ENCODE data around the gene HSPBAP1.
A peak's percentile ranks its signal among the peaks of the same experiment; 100 is the strongest.

Gene HSPBAP1, protein sequence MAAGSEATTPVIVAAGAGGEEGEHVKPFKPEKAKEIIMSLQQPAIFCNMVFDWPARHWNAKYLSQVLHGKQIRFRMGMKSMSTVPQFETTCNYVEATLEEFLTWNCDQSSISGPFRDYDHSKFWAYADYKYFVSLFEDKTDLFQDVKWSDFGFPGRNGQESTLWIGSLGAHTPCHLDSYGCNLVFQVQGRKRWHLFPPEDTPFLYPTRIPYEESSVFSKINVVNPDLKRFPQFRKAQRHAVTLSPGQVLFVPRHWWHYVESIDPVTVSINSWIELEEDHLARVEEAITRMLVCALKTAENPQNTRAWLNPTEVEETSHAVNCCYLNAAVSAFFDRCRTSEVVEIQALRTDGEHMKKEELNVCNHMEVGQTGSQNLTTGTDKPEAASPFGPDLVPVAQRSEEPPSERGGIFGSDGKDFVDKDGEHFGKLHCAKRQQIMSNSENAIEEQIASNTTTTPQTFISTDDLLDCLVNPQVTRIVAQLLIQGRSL
- 13.0 to 31.6 (median 15.5) reads per million in 9 experiments for total RNA-seq

DNA sequence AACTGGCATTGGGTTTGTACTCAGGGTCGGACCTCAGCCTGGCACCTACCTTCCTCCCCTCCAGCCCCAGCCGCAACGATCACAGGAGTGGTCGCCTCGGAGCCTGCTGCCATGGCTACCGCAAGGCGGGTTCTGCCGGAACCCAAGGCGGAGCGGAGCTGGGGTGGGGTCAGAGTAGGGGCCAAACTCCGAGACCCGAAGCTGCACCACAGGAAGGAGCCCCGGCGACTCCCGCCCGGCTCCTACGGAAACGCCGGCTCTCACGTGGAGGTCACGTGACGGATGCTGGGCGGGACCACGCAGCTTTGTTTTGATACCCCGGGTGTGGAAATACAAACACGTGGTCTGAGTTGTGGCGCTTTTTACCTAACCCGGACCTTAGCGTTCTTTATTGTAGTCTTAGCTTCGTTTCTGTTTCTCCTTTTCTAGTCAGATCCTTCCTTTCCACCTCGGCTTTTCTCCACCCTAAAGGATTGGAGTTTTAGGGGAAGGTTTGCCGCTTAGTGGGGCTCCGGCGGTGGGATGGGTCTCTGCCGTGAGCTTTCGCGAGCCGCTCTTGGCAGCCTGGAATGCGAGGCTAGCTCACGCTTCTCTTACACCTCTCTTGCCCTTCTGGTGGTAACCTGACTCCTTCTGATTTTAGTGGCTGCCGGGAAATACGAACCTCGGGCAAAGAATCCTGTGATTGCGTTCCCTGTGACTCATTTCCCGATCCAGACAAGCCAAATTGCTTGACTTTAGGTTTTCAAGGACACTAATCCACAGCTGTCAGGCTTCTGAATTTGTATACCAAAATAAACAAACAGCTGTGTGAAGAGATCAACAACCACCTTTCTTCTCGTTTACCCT lies at the start of gene HSPBAP1:
Gene HSPBAP1, minus strand, starts transcription at position 264 of the 849 bp plus-strand sequence. Its CDS starts 151 bp downstream, at position 113.
- Mint-ChIP-seq H3K27me3 (no peaks in the 10 kb centered on the region), H3K4me1 (ENCODE audit: low read depth in 2 of 2) (peaks cover 22 to 33% of the 10 kb centered on the region in 2 donors), H3K27ac (peak within 1 kb of the TSS; percentile 94 to 95), H3K4me3 (peak within 1 kb of the TSS; percentile 87 to 88), H3K36me3 (ENCODE audit: insufficient read depth) (peaks cover 12% of the 10 kb centered on the region), H3K9me3 (no peaks in the 10 kb centered on the region)
- ATAC-seq (replicated peaks) (peak; percentile 76), DNase-seq (peak; percentile 87 to 88 (median 88))

DNA sequence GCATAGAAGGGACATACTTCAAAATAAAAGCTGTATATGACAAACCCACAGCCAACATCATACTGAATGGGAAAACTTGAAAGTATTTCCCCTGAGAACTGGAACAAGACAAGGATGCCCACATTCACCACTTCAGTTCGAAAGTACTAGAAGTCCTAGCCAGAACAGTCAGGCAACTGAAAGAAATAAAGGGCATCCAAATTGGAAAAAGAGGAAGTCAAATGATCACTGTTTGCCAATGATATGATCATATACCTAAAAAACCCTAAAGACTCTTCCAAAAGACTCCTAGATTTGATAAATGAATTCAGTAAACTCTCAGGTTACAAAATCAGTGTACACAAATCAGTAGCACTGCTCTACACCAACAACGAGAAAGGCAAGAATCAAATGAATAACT lies 42.0 kb upstream of the HSPBAP1 start:
- H3K4me1 Mint-ChIP-seq (ENCODE audit: low read depth in 2 of 2): no peaks in the 10 kb centered on the region
- no peak overlapping the region for H3K4me3 Mint-ChIP-seq
- peaks cover 0 to 1% of the 10 kb centered on the region in 2 donors for H3K9me3 Mint-ChIP-seq

DNA sequence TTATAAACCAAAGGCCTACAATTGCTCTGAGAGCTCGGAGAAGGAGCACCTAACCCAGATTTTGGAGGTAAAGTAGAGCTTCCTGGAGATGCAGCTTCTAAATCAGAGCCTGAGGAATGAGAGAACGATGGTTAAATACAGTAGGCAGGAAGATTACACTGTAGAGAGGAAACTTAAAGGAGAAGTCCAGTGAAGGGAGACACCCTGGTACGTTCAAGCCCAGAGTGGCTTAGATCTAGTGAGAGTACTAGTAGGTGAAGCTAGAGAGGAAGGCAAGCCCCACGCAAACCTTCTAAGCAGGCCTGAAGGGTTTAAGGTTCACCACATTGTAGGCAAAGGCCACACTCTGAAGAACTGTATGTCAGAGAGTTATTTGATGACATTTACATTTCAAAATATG lies 34.6 kb upstream of the HSPBAP1 start:
- Mint-ChIP-seq H3K27ac (no peak overlapping the region), H3K27me3 (no peaks in the 10 kb centered on the region), H3K4me3 (no peak overlapping the region), H3K4me1 (ENCODE audit: low read depth in 2 of 2) (no peaks in the 10 kb centered on the region), H3K36me3 (ENCODE audit: insufficient read depth) (peaks cover 5% of the 10 kb centered on the region), H3K9me3 (no peaks in the 10 kb centered on the region)
- ATAC-seq (replicated peaks) (no peak), DNase-seq (no peak)

More for the DNA sequence above, 42.0 kb upstream of the HSPBAP1 start:
- ATAC-seq (replicated peaks) (no peak), DNase-seq (no peak)
- Mint-ChIP-seq H3K27ac (no peak overlapping the region), H3K27me3 (no peaks in the 10 kb centered on the region), H3K36me3 (ENCODE audit: insufficient read depth) (peaks cover 9% of the 10 kb centered on the region)

DNA sequence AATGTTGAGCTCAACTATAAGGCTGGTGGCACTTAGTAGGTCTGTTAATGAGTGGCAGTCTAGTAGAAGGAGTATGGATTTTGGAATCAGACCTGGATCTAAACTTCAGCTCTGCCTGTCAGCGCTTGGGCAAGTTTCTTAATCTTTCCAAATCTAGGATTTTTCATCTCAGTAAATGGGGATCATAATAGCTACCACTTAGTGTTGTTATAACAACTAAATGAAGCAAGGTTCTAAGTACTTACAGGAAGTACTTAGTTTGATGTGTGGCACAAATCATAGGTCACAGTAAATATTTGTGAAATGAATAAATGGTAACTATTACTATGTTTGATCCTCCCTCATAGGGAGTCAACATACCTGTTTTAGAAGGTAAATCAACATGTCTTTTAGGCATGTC lies 32.6 kb upstream of the HSPBAP1 start:
- H3K36me3 Mint-ChIP-seq (ENCODE audit: insufficient read depth): no peaks in the 10 kb centered on the region
- no peaks in the 10 kb centered on the region for H3K9me3 Mint-ChIP-seq
- H3K27me3 Mint-ChIP-seq: no peaks in the 10 kb centered on the region
- no peak overlapping the region for H3K4me3 Mint-ChIP-seq
- no peak for DNase-seq
- no peaks in the 10 kb centered on the region for H3K4me1 Mint-ChIP-seq (ENCODE audit: low read depth in 2 of 2)
- no peak overlapping the region for H3K27ac Mint-ChIP-seq
- no peak for ATAC-seq (replicated peaks)

DNA sequence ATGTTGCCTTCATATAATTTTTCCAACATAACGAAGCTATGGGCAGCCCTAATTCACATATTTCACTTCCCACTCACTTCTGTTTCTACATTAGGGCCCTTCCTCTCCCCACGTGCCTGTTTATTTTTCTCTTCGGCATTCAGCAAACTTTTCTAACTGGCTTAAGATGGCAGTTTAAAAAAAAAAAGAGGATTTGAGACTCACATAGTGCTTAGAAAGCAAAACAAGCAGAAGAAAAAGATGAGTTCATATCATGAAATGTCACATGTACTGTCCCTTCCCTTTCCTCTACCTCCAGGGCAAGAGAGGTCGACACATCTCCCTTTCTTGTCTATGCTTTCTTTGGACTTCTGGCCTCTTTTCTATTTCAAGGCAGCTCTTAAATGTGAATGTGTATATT lies 31.8 kb upstream of the HSPBAP1 start:
- Mint-ChIP-seq H3K27ac (no peak overlapping the region), H3K9me3 (no peaks in the 10 kb centered on the region), H3K27me3 (no peaks in the 10 kb centered on the region), H3K4me3 (no peak overlapping the region), H3K4me1 (ENCODE audit: low read depth in 2 of 2) (peaks cover 0 to 2% of the 10 kb centered on the region in 2 donors), H3K36me3 (ENCODE audit: insufficient read depth) (no peaks in the 10 kb centered on the region)
- no peak for ATAC-seq (replicated peaks)
- no peak for DNase-seq

DNA sequence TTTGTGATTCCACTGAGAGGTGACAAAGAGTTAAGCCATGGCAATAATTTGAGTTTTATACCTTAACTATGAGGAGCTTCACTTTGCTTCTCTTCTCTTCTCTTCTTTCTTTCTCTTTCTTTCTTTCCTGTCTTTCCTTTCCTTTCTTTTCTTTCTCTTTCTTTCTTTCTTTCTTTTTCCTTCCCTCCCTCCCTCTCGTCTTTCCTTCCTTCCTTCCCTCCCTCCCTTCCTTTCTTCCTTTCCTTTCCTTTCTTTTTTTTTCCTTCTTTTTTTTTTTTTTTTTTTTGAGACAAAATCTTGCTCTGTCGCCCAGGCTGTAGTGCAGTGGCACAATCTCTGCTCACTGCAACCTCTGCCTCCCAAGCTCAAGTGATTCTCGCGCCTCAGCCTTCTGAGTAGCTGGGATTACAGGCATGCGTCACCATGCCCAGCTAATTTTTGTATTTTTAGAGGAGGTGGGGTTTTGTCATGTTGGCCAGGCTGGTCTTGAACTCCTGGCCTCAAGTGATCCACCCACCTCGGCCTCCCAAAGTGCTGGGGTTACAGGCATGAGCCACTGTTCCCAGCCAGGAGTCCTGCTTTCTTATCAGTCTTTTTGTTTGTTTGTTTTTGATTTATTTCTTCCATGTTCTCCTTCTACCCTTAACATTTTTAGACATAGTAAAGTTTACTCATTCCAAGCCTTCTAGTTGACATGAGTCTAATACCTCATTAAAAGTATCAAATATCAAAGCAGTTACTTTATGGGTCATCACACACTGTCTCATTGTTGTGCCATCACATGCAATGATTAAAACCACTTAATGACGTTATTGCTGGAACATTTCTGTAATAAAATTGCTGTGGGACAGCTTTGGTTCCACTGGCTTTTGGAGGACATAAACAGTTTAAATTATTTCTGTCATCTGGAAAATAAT lies 31.1 kb upstream of the HSPBAP1 start:
- H3K36me3 Mint-ChIP-seq (ENCODE audit: insufficient read depth): no peaks in the 10 kb centered on the region
- ATAC-seq (replicated peaks): no peak
- H3K9me3 Mint-ChIP-seq: no peaks in the 10 kb centered on the region
- no peak for DNase-seq
- peaks cover 0 to 2% of the 10 kb centered on the region in 2 donors for H3K4me1 Mint-ChIP-seq (ENCODE audit: low read depth in 2 of 2)
- H3K27ac Mint-ChIP-seq: peak overlapping the region in 1 of 2 donors; percentile 26
- no peaks in the 10 kb centered on the region for H3K27me3 Mint-ChIP-seq
- no peak overlapping the region for H3K4me3 Mint-ChIP-seq

DNA sequence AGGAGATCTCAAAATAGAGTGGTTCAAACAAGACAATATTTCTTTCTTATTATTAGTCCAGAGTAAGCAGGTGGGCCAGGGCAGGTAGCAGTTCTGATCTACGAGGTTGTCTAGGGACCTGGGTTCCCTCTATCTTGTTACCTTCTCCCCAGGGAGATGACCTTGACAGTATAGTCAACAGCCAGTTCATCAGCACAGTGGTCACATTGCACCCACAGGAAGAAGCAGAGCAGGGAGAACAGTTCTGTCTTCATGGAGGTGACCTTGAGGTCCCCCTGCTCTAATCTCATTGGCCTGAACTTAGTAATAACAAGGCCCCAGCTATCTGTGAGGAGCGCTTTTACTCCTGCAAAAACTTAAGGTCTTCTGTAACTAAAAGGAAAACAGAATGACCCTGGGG lies 23.0 kb upstream of the HSPBAP1 start:
- no peaks in the 10 kb centered on the region for H3K9me3 Mint-ChIP-seq

DNA sequence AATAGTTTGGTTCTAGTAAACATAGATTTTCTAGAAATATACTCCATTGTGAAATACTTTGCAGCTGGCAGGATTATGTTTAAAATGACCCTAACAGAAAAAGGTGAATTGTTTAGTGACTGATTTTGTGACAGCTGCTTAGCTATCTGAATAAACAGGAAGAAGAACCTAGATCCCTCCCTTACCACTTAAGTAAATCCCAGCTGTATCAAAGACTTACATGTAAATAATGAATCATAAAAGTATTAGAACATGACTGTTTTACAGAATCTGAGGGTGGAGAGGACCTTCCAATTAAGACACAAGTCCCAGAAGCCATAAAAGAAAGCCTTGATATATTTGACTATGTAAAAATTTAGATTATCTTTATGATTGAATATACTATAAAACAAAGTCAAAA lies 17.1 kb upstream of the HSPBAP1 start:
- no peaks in the 10 kb centered on the region for H3K36me3 Mint-ChIP-seq (ENCODE audit: insufficient read depth)
- no peak overlapping the region for H3K4me3 Mint-ChIP-seq
- no peaks in the 10 kb centered on the region for H3K9me3 Mint-ChIP-seq
- ATAC-seq (replicated peaks): no peak
- no peak overlapping the region for H3K27ac Mint-ChIP-seq
- peaks cover 0 to 3% of the 10 kb centered on the region in 2 donors for H3K4me1 Mint-ChIP-seq (ENCODE audit: low read depth in 2 of 2)
- DNase-seq: no peak
- no peaks in the 10 kb centered on the region for H3K27me3 Mint-ChIP-seq

More for the DNA sequence above, 23.0 kb upstream of the HSPBAP1 start:
- Mint-ChIP-seq H3K36me3 (ENCODE audit: insufficient read depth) (no peaks in the 10 kb centered on the region), H3K4me3 (no peak overlapping the region), H3K27me3 (no peaks in the 10 kb centered on the region), H3K27ac (no peak overlapping the region), H3K4me1 (ENCODE audit: low read depth in 2 of 2) (peaks cover 2 to 5% of the 10 kb centered on the region in 2 donors)
- no peak for ATAC-seq (replicated peaks)
- DNase-seq: no peak

DNA sequence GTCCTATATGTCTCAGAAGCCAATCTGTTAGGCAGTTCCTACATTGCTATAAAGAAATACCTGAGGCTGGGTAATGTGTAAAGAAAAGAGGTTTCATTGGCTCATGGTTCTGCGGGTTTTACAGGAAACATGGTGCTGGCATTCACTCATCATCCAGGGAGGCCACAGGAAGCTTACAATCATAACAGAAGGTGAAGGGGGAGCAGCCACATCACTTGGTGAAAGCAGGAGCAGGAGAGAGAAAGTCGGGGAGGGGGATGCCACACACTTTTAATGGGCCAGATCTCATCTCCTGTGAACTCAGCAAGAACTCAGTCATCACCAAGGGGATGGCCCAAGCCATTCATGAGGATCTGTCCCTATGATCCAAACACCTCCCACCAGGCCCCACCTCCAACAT lies 10.3 kb upstream of the HSPBAP1 start:
- H3K36me3 Mint-ChIP-seq (ENCODE audit: insufficient read depth): no peaks in the 10 kb centered on the region
- no peaks in the 10 kb centered on the region for H3K9me3 Mint-ChIP-seq
- H3K27ac Mint-ChIP-seq: no peak overlapping the region
- ATAC-seq (replicated peaks) (no peak), DNase-seq (no peak)
- H3K4me3 Mint-ChIP-seq: no peak overlapping the region
- H3K27me3 Mint-ChIP-seq: no peaks in the 10 kb centered on the region
- H3K4me1 Mint-ChIP-seq (ENCODE audit: low read depth in 2 of 2): peaks cover 4 to 9% of the 10 kb centered on the region in 2 donors

DNA sequence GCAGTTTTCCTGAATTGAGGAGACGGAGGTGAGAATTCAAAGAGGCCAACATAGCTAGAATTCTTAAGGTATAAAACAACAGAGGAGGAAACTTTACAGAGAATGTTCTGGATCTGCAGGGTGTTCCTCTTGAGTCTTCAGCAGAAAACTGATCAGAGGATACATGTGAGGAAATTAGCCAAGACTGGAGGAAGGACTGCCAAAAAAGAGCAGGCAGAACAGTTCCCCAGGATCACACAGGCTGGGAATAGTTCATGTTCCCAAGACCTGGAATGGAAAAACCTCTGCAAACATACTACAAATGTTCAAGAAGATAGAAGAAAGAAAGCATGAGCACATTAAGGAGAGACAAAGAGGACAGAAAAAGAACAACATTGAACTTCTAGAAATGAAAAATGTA lies 8.7 kb upstream of the HSPBAP1 start:
- peaks cover 4 to 9% of the 10 kb centered on the region in 2 donors for H3K4me1 Mint-ChIP-seq (ENCODE audit: low read depth in 2 of 2)
- DNase-seq: no peak
- no peaks in the 10 kb centered on the region for H3K36me3 Mint-ChIP-seq (ENCODE audit: insufficient read depth)
- ATAC-seq (replicated peaks): no peak
- H3K9me3 Mint-ChIP-seq: no peaks in the 10 kb centered on the region
- H3K4me3 Mint-ChIP-seq: no peak overlapping the region
- no peak overlapping the region for H3K27ac Mint-ChIP-seq
- H3K27me3 Mint-ChIP-seq: no peaks in the 10 kb centered on the region

DNA sequence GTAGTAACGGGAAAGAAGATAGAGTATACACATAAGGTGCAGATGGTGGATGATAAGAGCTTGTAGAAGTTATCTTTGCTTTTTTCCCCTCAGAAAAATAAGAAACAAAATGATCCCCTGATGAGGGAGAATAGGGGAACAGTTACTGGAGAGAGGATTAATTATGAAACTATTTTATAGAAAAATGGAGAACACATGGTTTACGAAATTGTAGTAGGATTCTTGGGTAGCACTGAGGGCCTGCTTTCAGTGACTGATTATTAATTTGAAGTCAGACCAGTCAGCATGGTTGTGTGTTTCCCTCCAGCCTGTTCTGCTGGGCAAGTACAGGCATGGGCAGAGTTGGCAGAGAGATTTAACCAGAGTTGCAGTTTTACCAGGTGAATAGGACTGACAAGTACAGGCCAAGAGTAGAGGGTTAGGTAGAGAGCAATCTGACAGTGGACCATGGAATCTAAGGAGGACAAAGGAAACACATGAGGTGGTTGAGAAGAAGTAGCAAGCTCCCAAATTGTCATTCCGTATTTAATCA lies 7.1 kb upstream of the HSPBAP1 start:
- H3K4me1 Mint-ChIP-seq (ENCODE audit: low read depth in 2 of 2): peaks cover 12 to 17% of the 10 kb centered on the region in 2 donors

DNA sequence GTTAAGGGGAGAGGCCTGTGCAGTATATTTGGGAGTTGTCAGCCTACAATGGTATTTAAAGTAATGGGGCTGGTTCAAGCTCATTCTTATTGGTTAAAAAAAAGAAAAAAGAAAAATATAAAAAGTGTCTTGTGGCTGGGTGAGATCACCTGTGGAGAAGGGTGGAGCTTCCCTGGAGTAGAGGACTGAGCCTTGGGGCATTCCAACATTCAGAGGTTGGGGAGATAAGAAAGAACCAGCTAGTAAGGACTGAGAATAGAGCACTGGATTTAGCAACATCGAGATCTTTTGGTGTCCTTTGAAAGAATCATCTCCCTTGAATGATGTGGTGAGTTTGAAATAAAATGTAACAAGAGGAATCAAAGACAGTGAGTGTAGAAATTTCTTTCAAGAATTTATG lies 6.4 kb upstream of the HSPBAP1 start:
- no peak for ATAC-seq (replicated peaks)
- Mint-ChIP-seq H3K27me3 (no peaks in the 10 kb centered on the region), H3K36me3 (ENCODE audit: insufficient read depth) (no peaks in the 10 kb centered on the region), H3K4me1 (ENCODE audit: low read depth in 2 of 2) (peaks cover 14 to 20% of the 10 kb centered on the region in 2 donors), H3K4me3 (no peak overlapping the region), H3K27ac (no peak overlapping the region), H3K9me3 (no peaks in the 10 kb centered on the region)
- no peak for DNase-seq

More for the DNA sequence above, 7.1 kb upstream of the HSPBAP1 start:
- H3K27me3 Mint-ChIP-seq: no peaks in the 10 kb centered on the region
- H3K9me3 Mint-ChIP-seq: no peaks in the 10 kb centered on the region
- no peak for DNase-seq
- H3K36me3 Mint-ChIP-seq (ENCODE audit: insufficient read depth): no peaks in the 10 kb centered on the region
- no peak for ATAC-seq (replicated peaks)
- no peak overlapping the region for H3K27ac Mint-ChIP-seq
- no peak overlapping the region for H3K4me3 Mint-ChIP-seq
